Trophoblast cell (in vitro differentiated cells and primary cell): Measurements from ENCODE around the gene TSPYL6.

Source experiments
- DNase-seq, 2 donors: peaks; one replicate each; pipeline ENCODE4 v3.0.0-alpha.2; 2016
- H2AFZ ChIP-seq: 2 replicates; pipeline ENCODE4 v1.6.1; 2013; ENCODE audit warnings: low read length, moderate library complexity, mild to moderate bottlenecking; ENCODE audit not compliant: insufficient read depth, poor library complexity
- H2AK5ac ChIP-seq: 2 replicates; pipeline ENCODE4 v1.6.1; 2013; ENCODE audit warnings: mild to moderate bottlenecking, low read length
- H2BK120ac ChIP-seq: 2 replicates; pipeline ENCODE4 v1.6.1; 2013; ENCODE audit warnings: low read length, mild to moderate bottlenecking, moderate library complexity; ENCODE audit not compliant: insufficient read depth, poor library complexity
- H2BK12ac ChIP-seq: 2 replicates; pipeline ENCODE4 v1.6.1; 2013; ENCODE audit warnings: mild to moderate bottlenecking, low read length, moderate library complexity
- H2BK5ac ChIP-seq: 2 replicates; pipeline ENCODE4 v1.6.1; 2013; ENCODE audit warnings: low read length, low read depth, moderate library complexity, mild to moderate bottlenecking; ENCODE audit not compliant: poor library complexity
- H3K14ac ChIP-seq: 2 replicates; pipeline ENCODE4 v1.6.1; 2013; ENCODE audit warnings: mild to moderate bottlenecking, low read length
- H3K18ac ChIP-seq: 2 replicates; pipeline ENCODE4 v1.6.1; 2013; ENCODE audit warnings: mild to moderate bottlenecking, low read length
- H3K23ac ChIP-seq: 2 replicates; pipeline ENCODE4 v1.6.1; 2013; ENCODE audit warnings: low read length
- H3K27ac ChIP-seq: 2 replicates; pipeline ENCODE4 v1.5.1; 2013; ENCODE audit warnings: low read depth, mild to moderate bottlenecking, inconsistent platforms, low read length, moderate library complexity
- H3K27me3 ChIP-seq: 2 replicates; pipeline ENCODE4 v1.6.1; 2013; ENCODE audit warnings: inconsistent platforms, mild to moderate bottlenecking, low read length, moderate library complexity; ENCODE audit not compliant: insufficient read depth
- H3K36me3 ChIP-seq, 2 experiments: 1 replicate in 1 of 2; 2 replicates in 1 of 2; pipeline ENCODE4 v1.6.1; 2013; ENCODE audit warnings: low read length in 2 of 2, mild to moderate bottlenecking in 2 of 2, moderate library complexity in 1 of 2; ENCODE audit not compliant: insufficient read depth in 2 of 2, control insufficient read depth in 1 of 2
- H3K4ac ChIP-seq: 2 replicates; pipeline ENCODE4 v1.6.1; 2013; ENCODE audit warnings: low read depth, mild to moderate bottlenecking, low read length, moderate library complexity
- H3K4me1 ChIP-seq, 2 experiments: 1 replicate in 1 of 2; 2 replicates in 1 of 2; pipeline ENCODE4 v1.6.1; 2013; ENCODE audit warnings: low read length in 2 of 2, mild to moderate bottlenecking in 2 of 2, moderate library complexity in 1 of 2; ENCODE audit not compliant: insufficient read depth in 2 of 2, control insufficient read depth in 1 of 2
- H3K4me2 ChIP-seq: 2 replicates; pipeline ENCODE4 v1.6.1; 2013; ENCODE audit warnings: inconsistent platforms, mild to moderate bottlenecking, low read length, moderate library complexity
- H3K4me3 ChIP-seq: 2 replicates; pipeline ENCODE4 v1.5.1; 2013; ENCODE audit warnings: mild to moderate bottlenecking, low read depth, low read length, inconsistent platforms
- H3K79me1 ChIP-seq: one replicate; pipeline ENCODE4 v1.6.1; 2013; ENCODE audit warnings: low read length
- H3K79me2 ChIP-seq: 2 replicates; pipeline ENCODE4 v1.6.1; 2013; ENCODE audit warnings: low read length, mild to moderate bottlenecking; ENCODE audit not compliant: control insufficient read depth, insufficient read depth, poor library complexity
- H3K9ac ChIP-seq: 2 replicates; pipeline ENCODE4 v1.6.1; 2013; ENCODE audit warnings: mild to moderate bottlenecking, low read length
- H3K9me3 ChIP-seq: 2 replicates; pipeline ENCODE4 v1.6.1; 2013; ENCODE audit warnings: low read depth, mild to moderate bottlenecking, control low read depth, inconsistent platforms, low read length; ENCODE audit not compliant: insufficient read depth
- H4K12ac ChIP-seq: 2 replicates; pipeline ENCODE4 v1.6.1; 2013; ENCODE audit warnings: low read depth, mild to moderate bottlenecking, low read length, moderate library complexity
- H4K8ac ChIP-seq: 2 replicates; pipeline ENCODE4 v1.6.1; 2013; ENCODE audit warnings: low read depth, mild to moderate bottlenecking, low read length, moderate library complexity
- H4K91ac ChIP-seq: one replicate; pipeline ENCODE4 v1.6.1; 2013; ENCODE audit warnings: low read depth, mild to moderate bottlenecking, low read length, moderate library complexity
- WGBS: extraction: QIAGEN DNeasy Blood & Tissue Kit; methylation state at CpG from one replicate; pipeline ENCODE4 v1.1.7; 2013; ENCODE audit warnings: missing lambda C conversion rate; ENCODE audit not compliant: insufficient read length, insufficient coverage; ENCODE audit errors: extremely low coverage; 5-methylcytosine and 5-hydroxymethylcytosine counted together

The TSPYL6 gene

GRCh38 chr2:54285451-54285850, 29.4 kb upstream of the TSPYL6 start:
- Histone ChIP-seq H3K79me2 (no peaks in the 10 kb centered on the region), H2BK12ac (no peak overlapping the region), H2AK5ac (no peak overlapping the region), H3K4me2 (no peak overlapping the region), H2AFZ (no peak overlapping the region), H3K14ac (no peak overlapping the region), H4K91ac (no peak overlapping the region), H3K4me1 (no peaks in the 10 kb centered on the region), H3K79me1 (no peaks in the 10 kb centered on the region), H4K12ac (no peak overlapping the region), H3K27me3 (no peaks in the 10 kb centered on the region), H3K9me3 (no peaks in the 10 kb centered on the region), H2BK5ac (no peak overlapping the region), H3K27ac (no peak overlapping the region), H3K36me3 (no peaks in the 10 kb centered on the region), H3K18ac (no peak overlapping the region), H3K4ac (no peak overlapping the region), H3K9ac (no peak overlapping the region), H4K8ac (no peak overlapping the region), H2BK120ac (no peak overlapping the region), H3K4me3 (no peak overlapping the region), H3K23ac (no peak overlapping the region)
- DNase-seq, result no peak
- WGBS, result no CpG with 5 or more reads among the region's 1 CpG

DNA sequence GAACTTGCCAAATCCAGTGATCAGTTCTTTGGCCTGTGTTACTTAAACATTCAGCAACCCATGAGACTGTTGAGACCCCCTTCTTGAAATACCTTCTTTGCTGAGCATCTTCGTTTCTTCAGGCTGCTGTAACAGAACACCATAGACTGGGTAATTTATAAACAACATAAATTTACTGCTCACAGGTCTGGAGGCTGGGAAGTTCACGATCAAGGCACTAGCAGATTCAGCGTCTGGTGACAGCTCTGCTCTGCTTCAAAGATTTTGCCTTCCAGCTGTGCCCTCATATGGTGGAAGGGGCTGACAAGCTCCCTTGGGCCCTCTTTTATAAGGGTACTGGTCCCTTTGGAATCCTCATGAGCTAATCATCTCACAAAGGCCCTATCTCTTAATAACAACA, 28.8 kb upstream of the TSPYL6 start:
- no peak overlapping the region for H2BK5ac ChIP-seq
- no peak overlapping the region for H4K91ac ChIP-seq
- no peak overlapping the region for H4K8ac ChIP-seq
- no peak overlapping the region for H3K23ac ChIP-seq
- H2AK5ac ChIP-seq, result no peak overlapping the region
- H3K36me3 ChIP-seq, result no peaks in the 10 kb centered on the region
- H4K12ac ChIP-seq, result no peak overlapping the region
- H3K9me3 ChIP-seq, result no peaks in the 10 kb centered on the region
- no peak overlapping the region for H3K4me2 ChIP-seq
- no peaks in the 10 kb centered on the region for H3K27me3 ChIP-seq
- H3K79me1 ChIP-seq, result no peaks in the 10 kb centered on the region
- no peaks in the 10 kb centered on the region for H3K79me2 ChIP-seq
- no peak for DNase-seq
- no peak overlapping the region for H3K18ac ChIP-seq
- no peak overlapping the region for H2BK12ac ChIP-seq
- H3K4me3 ChIP-seq, result no peak overlapping the region
- no peak overlapping the region for H2BK120ac ChIP-seq
- H3K4ac ChIP-seq, result no peak overlapping the region
- H2AFZ ChIP-seq, result no peak overlapping the region
- WGBS, result no CpG with 5 or more reads among the region's 3 CpGs
- H3K14ac ChIP-seq, result no peak overlapping the region
- H3K9ac ChIP-seq, result no peak overlapping the region
- no peak overlapping the region for H3K27ac ChIP-seq
- H3K4me1 ChIP-seq, result no peaks in the 10 kb centered on the region

GRCh38 chr2:54279385-54279784, 23.4 kb upstream of the TSPYL6 start:
- peak in 1 of 2 donors; percentile 10 for DNase-seq
- no CpG with 5 or more reads among the region's 2 CpGs for WGBS
- Histone ChIP-seq H3K27ac (no peak overlapping the region), H4K12ac (no peak overlapping the region), H3K18ac (no peak overlapping the region), H3K9ac (no peak overlapping the region), H3K4me1 (no peaks in the 10 kb centered on the region), H2BK120ac (no peak overlapping the region), H3K4ac (no peak overlapping the region), H3K9me3 (no peaks in the 10 kb centered on the region), H4K91ac (no peak overlapping the region), H2AK5ac (no peak overlapping the region), H3K79me2 (no peaks in the 10 kb centered on the region), H2BK5ac (no peak overlapping the region), H3K79me1 (no peaks in the 10 kb centered on the region), H2AFZ (no peak overlapping the region), H4K8ac (no peak overlapping the region), H2BK12ac (no peak overlapping the region), H3K4me3 (no peak overlapping the region), H3K14ac (no peak overlapping the region), H3K4me2 (no peak overlapping the region), H3K36me3 (no peaks in the 10 kb centered on the region), H3K23ac (no peak overlapping the region), H3K27me3 (no peaks in the 10 kb centered on the region)

GRCh38 chr2:54275541-54275940, 19.5 kb upstream of the TSPYL6 start:
- no peaks in the 10 kb centered on the region for H3K79me2 ChIP-seq

More at GRCh38 chr2:54275541-54275940, 19.5 kb upstream of the TSPYL6 start:
- no peak overlapping the region for H3K4me3 ChIP-seq
- H2AK5ac ChIP-seq, result no peak overlapping the region
- no peaks in the 10 kb centered on the region for H3K27me3 ChIP-seq
- no peaks in the 10 kb centered on the region for H3K79me1 ChIP-seq
- H3K27ac ChIP-seq, result no peak overlapping the region
- no peaks in the 10 kb centered on the region for H3K36me3 ChIP-seq
- no CpG with 5 or more reads among the region's 2 CpGs for WGBS
- no peaks in the 10 kb centered on the region for H3K9me3 ChIP-seq
- H3K9ac ChIP-seq, result no peak overlapping the region
- no peak overlapping the region for H3K4me2 ChIP-seq
- H3K4ac ChIP-seq, result no peak overlapping the region
- no peak for DNase-seq
- no peak overlapping the region for H2BK5ac ChIP-seq
- no peak overlapping the region for H3K23ac ChIP-seq
- H4K8ac ChIP-seq, result no peak overlapping the region
- no peak overlapping the region for H2BK12ac ChIP-seq
- no peak overlapping the region for H3K18ac ChIP-seq
- H2BK120ac ChIP-seq, result no peak overlapping the region
- no peak overlapping the region for H4K12ac ChIP-seq
- no peak overlapping the region for H2AFZ ChIP-seq
- H4K91ac ChIP-seq, result no peak overlapping the region
- no peak overlapping the region for H3K14ac ChIP-seq
- H3K4me1 ChIP-seq, result no peaks in the 10 kb centered on the region
